GM18520 (cell line): ENCODE measurements around the gene NECTIN4.
"Not testable (repeated sequence)": the region's sequence is repeated elsewhere in the genome, so short reads cannot be mapped to it uniquely, and the experiment has no call there.

Source experiments
- ATAC-seq: cut with Tn5 transposase; IDR thresholded peaks from one replicate; pipeline ENCODE4 v1.9.1; 2021; ENCODE audit not compliant: unreplicated experiment

NECTIN4 gene

GRCh38 chr1:161033751-161034150 is 55.6 kb downstream of the NECTIN4 start:
- ATAC-seq, result no peak

GRCh38 chr1:161032409-161032808 is 56.9 kb downstream of the NECTIN4 start:
- no peak for ATAC-seq

DNA sequence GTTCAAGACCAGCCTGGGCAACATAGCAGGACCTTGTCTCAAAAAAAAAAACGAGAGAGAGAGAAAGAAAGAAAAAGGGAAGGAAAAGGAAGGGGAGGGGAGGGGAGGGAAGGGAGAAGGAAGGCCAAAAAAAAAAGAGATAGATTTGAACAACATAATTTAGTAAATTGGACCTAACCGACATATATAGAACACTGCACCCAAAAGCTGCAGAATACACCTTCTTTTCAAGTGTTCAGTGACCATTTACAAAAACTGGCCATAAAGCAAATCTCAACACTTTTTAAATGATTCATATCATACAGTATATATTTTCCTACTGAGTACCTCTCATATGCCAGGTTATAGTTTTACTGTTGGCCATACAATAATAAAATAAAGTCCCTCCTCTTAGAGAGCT is 57.5 kb downstream of the NECTIN4 start:
- ATAC-seq, result no peak

GRCh38 chr1:161029466-161029865 is 59.9 kb downstream of the NECTIN4 start:
- not testable (repeated sequence) for ATAC-seq

DNA sequence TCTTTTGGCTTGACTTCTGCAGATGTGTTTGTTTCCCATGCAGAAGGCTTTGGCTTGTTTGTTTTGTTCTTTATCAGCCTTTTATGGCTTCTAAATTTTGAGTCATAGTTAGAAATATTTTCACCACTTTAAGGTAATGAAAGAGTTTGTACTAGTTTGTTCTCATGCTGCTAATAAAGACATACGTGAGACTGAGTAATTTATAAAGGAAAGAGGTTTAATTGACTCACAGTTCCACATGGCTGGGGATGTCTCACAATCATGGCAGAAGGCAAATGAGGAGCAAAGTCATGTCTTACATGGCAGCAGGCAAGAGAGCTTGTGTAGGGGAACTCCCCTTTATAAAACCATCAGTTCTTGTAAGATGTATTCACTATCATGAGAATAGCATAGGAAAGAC is 62.4 kb downstream of the NECTIN4 start:
- not testable (repeated sequence) for ATAC-seq

DNA sequence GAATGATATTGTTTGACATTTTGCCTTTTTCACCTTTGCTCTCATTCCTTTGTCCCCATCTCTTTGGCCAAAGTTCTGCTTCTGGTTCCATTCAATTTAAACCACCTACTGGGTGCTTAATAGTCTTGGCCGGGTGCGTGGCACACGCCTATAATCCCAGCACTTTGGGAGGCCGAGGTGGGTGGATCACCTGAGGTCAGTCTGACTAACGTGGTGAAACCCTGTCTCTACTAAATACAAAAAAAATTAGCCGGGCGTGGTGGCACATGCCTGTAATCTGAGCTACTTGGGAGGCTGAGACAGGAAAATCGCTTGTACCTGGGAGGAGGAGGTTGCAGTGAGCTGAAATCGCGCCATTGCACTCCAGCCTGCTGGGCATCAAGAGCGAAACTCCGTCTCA is 66.9 kb downstream of the NECTIN4 start:
- not testable (repeated sequence) for ATAC-seq

DNA sequence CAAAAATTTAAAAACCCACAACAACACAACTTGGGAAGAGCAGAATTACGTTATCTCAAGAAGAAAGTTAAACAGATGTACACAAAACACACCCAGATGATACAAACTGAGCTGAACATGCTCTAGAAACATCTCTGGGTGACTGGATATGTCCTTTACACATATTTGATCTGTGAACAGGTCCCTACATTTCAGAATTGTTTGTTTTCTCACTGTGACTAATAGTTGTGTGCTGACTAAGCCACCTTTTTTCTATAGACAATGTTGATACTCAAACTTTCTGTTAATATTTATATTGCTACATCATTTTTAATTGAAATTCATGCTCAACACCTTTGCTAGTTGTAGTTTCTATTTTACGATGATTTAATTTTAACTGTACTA is 67.4 kb downstream of the NECTIN4 start:
- no peak for ATAC-seq

DNA sequence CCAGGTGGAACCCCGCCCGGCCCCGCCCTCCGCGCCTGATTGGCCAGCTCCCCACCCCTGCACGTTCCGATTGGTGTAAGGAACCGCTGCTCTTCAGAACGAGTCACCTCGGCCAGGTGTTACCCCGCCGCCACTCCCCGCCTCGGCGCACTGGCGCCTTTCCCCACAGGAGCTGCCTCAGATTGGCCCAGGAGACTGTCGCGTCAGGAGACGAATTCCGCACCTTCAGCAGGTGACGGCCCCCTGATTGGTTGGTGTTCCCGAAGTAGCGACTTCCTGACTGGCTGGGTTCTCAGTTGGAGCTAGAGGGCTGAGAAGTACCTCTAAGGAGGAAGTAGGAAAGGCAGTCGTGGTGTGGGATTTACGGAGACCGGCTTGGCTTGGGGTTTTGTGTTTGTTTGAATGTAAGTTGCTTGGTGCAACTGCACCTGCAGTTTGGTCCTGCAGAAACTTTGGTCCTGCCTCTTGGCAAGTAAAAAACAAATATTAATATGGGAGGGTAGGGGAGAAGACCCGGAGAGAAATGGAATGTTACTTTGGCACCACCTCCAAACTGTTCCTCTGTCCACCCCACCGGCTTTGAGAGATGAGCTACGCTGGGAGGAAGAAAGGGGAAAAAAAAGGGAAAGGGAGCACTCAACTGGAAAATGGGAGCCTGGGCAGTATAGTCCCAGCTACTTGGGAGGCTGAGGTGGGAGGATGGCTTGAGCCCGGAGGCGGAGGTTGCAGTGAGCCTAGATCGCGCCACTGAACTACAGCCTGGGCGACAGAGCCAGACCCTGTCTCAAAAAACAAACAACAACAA is 68.0 kb downstream of the NECTIN4 start:
- peak; percentile 68 for ATAC-seq
